ENCODE measurements around the gene FRMD3.

Gene FRMD3

DNA sequence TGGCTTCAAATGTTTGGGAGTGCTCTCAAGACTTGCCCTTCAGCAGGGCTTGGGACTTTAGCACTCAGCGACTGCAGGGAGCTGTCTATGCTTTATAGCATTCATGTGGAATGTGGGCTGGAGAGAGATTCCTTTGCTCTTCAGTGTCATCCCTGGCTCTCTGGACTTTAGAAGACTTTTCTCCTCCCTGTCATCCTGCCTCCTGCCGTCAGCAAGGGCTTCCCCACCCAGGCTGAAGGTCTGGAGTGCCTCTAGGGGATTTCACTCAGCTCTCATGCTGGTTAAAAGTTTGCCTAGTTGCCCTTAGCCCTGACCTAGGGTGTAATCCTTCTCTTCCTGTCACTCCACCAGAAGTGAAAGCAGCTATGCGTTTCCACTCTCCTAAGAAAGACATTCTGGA is 210.9 kb downstream of the FRMD3 start:
- no peak for DNase-seq

DNA sequence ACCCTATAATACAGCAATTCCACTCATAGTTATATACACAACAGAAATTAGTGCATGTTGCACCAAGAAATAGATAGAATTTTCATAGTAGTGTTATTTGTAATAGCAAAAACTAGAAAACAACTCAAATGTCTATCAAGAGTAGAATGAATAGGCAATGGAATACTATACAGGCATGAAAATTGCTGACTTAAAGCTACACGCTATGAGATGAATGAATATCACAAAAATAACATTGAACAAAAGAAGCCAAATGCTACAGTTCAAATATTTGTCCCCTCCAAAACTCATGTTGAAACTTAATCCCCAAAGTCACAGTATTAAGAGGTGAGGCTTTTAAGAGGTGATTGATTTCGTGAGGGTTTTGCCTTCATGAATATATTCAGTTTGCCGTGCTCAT is 215.1 kb downstream of the FRMD3 start:
- DNase-seq = no peak

DNA sequence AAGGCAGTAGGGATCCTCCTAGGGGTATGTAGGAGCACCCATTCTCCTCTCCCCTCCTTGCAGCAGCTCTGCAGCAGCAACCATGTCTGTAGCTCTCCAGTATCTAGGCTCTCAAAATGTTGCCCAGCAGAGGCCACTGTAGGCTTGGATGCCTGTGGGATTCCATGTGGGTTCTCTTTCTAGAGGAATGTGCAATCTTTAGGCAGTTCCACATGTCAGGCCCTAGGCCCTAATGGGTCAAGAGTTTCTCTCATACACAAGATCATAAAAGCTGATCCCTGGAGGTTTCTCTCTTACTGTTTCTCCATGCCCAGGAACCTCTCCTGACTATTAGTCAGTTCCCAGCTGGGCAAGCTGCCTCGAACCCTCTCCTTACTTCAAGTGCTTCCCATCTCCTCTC is 215.8 kb downstream of the FRMD3 start:
- no peak for DNase-seq

DNA sequence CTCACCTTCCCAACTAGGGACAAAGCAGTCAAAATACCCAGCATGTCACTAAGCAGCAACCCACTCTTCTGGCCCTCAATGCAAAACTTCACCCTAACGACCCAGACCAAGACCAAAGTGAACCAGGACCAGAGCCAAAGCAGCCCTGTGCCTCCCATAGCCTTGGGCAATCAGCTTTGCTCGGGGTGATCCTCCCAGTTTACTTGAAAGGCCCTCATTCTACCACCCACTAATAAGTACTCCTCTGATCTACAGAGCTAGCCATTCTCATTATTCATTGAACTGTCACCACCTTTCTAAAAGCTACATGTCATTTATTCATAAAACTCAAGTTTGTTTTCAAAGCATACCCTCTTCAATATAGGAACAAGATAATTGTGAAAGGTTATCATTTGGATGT is 221.0 kb downstream of the FRMD3 start:
- no peak for DNase-seq

DNA sequence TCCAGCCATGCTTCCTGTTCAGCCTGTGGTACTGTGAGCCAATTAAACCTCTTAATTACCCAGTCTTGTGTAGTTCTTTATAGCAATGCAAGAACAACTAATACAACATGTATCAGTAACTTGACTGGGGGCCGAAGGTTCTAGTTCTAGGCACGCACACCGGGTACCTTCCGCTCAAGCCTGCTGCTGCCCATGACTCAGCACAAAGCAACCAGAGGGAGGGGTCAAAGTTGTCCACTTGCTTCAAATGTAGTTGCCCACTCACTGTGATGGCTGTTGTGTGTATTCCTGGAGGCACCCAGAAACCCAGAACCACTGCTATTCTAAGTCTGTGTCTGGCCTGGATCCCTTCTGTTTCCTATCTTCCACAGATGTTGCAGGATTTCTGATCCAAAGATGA is 222.6 kb downstream of the FRMD3 start:
- no peak for DNase-seq

DNA sequence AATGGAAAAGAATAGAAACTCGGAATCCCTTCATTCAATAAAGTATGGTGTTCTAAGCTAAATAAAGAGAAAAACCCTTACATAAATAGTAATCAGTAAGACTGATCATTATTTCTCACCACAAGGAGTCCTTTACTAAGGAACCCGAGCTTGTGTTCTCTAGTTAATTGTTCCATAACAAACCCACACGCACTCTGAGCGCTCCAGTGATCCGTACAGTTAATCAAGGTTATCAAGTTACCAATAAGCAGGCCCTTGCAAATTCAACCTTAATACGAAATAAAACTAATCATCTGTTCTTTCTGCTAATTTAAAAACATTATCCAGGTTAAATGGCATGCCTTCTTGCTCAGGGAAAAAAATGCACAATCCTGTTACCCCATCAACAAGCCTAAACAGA is 224.4 kb downstream of the FRMD3 start:
- no peak for DNase-seq

DNA sequence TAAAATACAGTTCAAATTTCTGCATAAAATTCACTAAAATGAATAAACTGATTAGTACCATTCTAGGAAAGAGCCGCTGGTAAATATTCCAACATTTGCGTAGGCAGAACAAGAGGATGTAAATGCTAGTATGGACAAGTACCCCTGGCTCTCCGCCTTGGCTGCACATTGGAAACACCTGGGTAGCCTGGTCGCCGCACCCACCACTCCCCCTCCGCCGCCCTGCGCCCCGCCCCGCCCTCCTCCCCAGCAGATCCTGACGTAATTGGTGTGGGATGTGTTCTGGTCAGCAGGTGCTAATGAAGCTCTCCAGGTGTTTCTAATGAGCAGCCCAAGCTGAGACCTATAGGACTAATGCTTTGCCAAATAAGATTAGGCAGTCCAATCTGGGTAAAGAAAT is 225.7 kb downstream of the FRMD3 start:
- DNase-seq = no peak

DNA sequence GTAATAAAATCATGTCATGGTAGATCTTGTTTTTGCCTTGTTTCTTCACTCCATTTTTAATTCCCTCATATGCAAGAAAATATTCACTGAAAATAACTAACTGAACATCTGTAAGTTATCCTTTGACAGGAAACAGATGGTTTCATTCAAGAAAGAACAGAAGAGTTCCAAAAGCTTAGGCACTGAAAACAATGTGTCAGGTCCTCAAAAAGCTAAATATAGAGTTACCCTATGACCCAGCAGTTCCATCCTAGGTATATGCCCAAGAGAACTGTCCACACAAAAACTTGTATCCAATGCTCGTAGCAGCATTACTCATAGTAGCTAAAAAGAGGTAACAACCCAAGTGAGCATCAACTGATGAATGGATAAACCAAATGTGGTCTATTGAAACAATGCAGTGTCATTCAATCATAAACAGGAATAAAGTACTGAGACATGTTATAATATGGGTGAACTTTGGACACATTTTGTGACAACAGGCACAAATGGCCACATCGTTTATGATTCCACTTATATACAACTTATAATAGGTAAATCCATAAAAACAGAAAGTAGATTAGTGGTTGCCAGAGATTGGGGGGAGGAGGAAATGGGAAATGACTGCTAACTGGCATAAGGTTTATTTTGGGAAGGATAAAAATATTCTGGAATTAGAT is 231.0 kb downstream of the FRMD3 start:
- DNase-seq = no peak

DNA sequence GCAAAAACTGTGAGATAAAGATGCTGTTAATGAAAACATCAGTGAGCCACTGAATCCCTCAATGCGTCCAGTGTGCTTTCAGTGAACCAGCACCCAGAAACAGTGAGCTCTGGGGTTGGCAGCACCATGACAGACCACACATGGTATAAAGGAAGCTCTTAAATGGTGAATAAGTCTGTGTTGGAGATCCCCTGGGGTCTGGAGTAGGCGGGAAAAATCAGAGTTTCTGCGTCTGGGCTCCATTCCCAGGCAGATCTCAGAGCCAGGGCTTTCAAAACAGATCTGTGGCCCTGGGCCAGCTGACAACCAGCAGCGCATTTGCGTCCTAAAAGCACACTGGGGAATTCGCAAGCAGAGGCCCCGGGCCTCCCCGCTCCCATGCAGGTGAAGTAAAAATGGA is 233.5 kb downstream of the FRMD3 start:
- no peak for DNase-seq

DNA sequence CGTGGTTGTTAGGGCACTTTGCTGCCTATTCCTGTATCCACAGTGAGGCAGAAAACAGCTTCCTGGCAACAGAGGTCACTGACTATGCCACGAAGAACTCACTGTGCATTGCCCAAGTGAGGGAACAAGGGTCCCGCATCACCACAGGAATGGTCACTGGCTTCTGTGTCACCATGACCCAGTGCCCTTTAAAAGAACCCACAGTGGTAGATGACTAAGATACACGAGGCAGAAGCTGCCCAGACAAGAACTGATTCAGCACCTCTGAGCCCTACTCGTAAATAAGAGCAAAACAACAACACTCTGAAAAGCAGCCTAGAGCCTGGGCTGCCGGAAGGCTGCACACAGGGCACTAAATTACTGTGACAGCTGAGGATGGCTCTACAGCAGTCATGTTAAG is 238.6 kb downstream of the FRMD3 start:
- DNase-seq = no peak

DNA sequence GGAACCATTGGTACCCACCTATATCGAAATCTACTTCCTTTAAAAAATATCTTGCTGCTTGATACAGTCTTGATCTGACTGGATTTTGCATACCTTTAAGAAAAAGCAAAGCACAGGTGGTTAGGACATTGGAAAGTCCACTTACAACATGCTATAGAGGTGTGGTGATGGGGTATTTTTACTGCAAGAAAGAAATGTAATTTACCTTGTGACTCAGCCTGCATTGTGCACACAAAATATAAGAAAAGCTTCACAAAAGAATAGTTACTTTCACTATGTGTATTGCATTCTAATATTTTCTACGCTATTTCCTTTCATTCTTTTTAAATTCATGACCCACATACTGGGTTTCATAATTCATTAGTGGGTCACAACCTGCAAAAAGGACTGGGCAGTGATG is 239.1 kb downstream of the FRMD3 start:
- no peak for DNase-seq

DNA sequence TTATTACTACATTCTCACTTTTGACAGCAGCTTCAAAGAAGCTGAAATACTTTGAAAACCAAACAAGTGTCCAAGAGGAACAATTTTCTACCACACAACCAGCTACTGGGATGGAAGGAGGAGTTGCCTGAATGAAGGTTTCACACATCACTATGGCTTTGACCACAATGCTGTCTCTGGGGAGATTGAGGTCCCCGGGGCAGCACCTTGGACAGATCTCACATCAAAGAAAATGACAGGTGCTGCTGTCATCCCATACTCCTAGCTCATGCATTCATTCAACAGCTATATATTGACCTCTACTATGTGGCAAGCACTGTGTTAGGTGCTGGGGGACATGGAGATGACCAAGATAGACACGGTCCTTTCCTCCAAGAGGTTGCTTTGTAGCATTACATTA is 242.1 kb downstream of the FRMD3 start:
- DNase-seq = no peak

DNA sequence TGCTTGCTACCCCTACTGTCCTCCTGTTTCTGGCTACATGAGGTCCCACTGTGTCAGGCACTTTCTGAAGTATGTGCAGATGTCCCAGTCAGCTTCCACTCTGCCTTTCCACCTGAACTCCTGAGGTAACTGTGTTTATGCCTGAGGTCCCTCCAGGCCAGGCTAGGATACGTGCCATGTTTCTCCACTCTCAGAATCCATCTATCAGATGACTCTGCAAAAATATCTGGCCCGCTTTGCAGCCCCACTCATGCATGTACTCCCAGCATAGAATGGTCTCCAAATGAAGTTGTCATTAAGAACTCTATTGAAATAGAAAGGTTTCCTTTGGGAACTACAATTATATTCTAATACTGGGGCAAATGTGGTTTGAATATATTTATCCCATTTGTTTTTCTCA is 243.4 kb downstream of the FRMD3 start:
- no peak for DNase-seq

DNA sequence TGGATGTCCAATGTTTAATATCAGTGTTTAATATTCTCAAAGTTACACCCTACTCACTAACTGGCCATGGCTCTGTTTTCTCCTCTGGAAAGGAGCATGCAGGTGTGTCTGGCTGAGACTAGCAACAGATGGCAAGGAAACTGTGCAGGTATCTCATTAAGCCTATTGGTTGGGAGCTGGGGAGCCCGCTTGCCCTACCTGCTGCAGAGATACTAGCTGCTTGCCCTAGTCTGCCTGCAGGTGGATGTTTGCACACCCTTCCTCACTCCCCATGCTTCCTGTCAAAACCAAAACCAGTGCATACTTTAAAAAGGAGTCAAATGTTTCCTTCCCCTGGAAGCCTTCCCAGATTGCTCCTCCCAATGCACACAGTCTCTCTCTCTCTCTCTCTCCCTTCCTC is 247.0 kb downstream of the FRMD3 start:
- no peak for DNase-seq

DNA sequence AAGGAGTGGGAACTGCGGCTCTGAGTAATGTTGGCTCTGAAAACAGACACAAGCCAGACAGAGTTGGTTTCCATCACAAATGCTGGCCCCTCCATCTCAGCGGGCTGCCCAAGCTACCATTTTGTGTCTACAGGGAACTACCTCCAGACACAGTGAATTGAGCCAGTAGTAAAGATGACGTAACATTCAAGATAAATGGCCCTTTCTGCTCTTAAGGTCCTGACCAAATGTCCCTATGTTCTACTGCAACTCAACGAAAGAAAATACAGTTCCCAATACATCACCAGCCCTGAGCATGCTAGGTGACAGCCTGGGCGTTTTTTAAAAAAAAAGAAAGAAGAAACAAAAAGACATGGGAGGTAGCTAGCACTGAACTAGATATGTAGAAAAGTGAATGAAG is 247.5 kb downstream of the FRMD3 start:
- DNase-seq = no peak

DNA sequence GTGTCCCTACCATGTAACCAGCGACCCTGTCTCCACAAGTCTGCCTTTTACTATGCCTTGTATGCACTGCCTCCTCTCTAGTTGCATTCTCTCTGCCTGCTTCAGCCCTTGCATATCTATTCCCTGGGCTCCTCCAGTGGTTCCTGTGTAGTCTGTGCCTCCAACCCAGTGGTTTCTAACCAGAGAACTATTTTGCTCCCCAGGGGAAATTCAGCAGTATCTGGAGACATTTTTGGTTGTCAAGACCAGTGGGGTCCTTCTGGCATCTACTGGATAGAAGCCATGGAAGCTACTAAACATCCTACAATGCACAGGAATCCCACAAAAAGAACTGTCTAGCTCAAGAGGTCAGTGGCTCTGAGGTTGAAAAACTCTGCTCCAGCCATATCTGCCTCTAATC is 251.2 kb downstream of the FRMD3 start:
- DNase-seq = no peak

DNA sequence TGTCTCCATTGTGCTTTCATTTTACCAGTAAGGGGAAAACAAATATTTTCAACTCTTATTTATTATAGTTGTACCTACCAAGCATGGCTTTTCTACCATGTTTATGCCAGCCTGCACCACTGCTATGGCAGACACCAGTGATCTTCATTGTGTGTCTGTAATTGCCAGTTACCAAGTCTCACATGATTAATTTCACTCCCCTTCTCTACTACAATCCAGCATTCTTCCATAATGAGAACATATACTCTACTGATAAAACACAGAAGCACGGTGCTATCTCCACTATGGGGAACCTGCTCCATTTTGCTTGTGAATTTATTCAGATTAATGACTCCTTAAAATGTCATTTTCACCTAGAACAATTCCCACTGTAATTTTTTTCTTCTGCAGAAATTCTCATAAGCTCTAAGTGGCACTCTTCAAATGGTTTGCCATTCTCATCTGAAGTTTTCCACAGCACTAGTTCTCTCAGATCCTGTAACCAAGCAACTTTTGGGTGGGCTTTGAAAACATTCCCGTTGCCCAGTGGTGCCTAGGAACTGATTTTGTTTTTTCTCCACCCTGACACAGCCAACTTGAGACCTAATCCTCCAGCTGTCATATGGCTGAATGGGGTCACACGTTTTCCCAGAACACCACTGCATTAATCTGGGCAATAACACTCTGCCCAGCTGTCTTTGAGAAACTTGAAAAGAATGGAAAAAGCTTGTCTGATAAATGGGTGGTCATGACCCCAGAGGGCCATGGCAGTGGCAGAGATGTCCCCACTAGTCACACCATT is 252.6 kb downstream of the FRMD3 start:
- no peak for DNase-seq

DNA sequence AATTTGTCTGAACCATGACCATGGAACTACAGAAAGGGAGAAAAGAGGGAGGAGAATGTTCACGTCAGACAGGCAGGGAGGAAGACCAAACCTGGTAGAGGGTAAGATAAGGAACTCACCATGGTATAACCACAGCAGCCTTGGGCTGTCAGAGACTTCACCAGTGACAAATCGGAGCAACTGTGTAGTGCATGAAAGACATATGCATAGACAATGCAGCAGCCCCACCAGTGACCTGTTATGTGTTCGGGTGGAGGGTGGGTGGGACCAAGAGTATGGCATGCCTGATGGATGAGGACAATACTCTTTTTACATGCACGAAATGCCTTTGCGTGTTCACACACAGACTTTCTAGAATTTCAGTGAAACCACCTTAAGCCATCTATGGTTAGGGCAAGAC is 253.5 kb downstream of the FRMD3 start:
- no peak for DNase-seq

DNA sequence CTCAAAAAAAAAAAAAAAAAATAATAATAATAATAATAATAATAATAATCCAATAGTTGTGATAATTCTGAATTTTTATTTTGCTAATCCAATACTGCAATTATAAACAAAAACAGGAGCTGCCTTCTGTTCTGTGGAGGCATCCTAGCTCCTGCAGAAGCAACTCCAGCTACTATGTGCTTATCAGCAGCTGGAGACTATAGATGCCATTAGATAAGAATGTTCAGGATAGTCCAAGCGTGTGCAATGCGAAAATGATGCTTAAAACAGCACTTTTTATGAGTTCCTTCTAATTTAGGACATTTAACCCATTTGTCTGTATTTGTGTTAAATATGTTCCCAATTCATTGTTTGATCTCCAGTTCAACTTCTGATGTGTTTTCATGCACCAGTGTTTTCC is 254.7 kb downstream of the FRMD3 start:
- no peak for DNase-seq

DNA sequence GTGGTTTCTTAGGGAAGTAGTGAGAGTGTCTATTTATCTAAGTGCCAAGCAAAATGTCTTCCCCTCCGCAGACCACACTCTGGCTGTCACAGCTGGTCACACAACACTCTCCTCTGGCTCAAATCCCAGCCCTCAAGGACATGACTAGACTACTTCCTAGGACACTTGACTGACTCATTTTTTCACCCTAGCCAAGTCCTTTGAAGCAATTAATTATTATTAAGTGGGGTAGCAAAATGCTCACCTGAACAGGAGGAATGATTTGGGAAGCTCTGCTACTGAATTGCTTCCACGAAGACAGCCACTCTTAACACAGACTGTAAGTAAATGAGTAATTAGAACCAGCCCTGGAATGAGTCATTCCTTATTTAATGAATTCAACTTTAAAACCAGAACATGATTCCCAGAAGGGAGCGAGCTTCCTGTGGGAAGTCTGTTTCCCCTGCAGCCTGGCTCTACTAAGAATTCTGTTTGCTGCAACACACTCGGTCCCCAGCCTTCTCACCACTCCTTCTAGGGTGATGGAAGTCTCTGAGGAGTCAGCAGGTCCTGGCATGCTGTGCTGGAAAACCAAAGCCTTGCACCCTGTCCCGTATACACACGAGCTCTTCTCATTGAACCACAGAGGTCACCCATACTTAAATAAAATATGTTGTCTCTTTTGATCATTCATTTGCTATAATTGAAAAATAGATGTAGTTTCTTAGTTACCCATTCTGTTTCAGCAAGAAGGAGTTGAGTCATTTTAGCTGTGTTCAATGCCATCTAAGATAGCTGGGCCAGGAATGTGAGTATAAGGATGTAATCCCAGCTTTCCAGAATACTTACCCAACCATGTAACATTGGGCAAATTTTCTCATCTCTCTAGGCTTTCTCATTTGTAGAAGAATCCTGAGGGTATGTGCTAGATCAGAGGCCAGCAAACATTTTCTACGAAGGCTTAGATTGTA is 256.6 kb downstream of the FRMD3 start:
- no peak for DNase-seq

DNA sequence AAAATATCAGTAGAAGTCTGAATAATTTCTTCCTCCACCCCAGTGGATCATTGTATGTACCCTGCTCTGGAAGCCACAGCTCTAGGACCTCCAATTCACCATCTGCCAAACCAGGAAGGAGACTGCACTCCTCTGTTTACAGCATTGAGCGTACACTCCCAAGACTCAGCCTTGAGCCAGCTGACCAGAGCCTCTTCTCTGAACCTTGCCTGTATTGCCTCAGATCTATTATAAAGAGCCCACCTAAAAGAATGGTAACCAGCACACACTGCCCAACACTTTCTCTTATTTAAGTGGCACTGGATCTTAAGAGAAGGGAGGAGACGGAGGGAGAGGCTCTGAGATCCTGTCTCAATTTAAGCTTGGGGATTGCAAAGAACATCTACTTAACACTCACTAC is 257.4 kb downstream of the FRMD3 start:
- DNase-seq = no peak

DNA sequence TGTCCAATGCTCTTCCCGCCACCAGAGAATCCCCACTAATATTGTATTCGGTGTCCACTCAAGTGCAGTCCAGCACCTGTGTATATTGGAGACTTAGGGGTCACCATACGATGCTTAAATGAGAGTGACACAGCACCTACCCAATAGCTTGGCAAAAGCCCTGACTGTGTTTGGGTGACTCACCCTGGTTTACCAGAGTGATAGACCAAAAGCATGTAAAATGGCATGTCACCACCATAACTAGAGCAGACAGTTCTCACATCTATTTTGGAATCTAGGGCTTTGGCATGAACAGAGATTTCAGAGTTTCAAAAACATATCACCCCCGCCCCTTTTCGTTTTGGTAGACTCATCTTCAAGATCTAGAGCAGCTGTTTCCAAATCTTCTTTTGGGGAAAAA is 257.9 kb downstream of the FRMD3 start:
- no peak for DNase-seq

DNA sequence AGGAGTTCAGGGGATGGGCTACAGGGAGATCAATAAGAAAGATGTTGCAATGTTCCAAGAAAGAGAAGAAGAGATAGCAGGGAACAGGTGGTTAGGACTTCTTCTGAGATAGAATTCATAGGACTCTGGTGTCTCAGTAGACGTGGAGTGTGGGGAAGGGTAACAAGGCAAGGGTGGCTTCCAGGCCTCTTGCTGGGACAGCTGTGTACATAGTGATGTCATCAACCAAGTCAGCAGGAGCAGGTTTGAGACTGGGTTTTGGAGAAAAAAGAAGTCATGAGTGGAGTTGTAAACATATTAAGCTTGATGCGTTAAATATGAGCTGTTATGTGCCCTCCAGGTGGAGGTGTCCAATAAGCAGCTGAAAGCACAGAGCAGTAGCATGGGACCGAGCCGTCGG is 263.4 kb downstream of the FRMD3 start:
- no peak for DNase-seq

DNA sequence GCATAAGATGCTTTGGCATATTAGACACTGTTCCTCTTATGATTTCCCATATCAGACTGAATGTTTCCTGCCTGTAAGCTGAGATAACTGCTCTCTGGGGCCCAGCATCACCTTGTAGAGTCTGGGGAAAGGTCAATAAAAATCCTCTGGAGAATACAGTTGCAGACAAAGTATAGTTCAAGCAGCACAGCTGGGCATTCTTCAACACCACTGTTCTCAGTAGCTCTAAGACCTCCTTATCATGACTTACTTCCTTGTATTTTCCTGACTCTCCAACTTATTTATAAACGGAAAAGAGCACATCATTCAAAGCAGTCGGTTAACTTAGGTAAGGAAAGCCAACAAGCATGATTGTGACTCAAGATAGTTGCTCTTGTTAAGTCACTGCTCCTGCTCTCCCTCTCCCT is 266.5 kb downstream of the FRMD3 start:
- DNase-seq = no peak
